Measurements from ENCODE around the gene LRRC1. TPM values are rescaled to one million over a fixed set of nuclear protein-coding genes. Genes with fewer than 3 reads are reported as not detected.

The LRRC1 gene
- total RNA-seq, 1 experiment from 2014 or later = 10.3 TPM

GRCh38 chr6:53756396-53756795 is 38.4 kb upstream of the LRRC1 start:
- no peak for TF ChIP-seq CTCF (conservative IDR thresholded peaks at IDR 0.05)
- Histone ChIP-seq H3K9me3 (ENCODE audit: control insufficient read depth, low read depth, low read length) (no peaks in the 10 kb centered on the region), H2BK120ac (ENCODE audit: low read depth, low read length, poor library complexity, severe bottlenecking) (no peak overlapping the region), H4K91ac (ENCODE audit: insufficient read length, low read depth, low read length) (no peak overlapping the region), H3K23ac (ENCODE audit: insufficient read length, low read depth, low read length) (no peak overlapping the region), H4K8ac (replicated peaks; ENCODE audit: insufficient read length, low read depth, low read length) (no peak overlapping the region), H4K20me1 (ENCODE audit: control insufficient read depth, insufficient read depth, insufficient read length) (no peaks in the 10 kb centered on the region), H2AFZ (ENCODE audit: low read length) (no peak overlapping the region), H3T11ph (ENCODE audit: low read length) (no peak overlapping the region), H2AK5ac (ENCODE audit: insufficient read length, low read length) (no peak overlapping the region), H3K4ac (ENCODE audit: low read depth, low read length) (no peak overlapping the region), H2BK5ac (ENCODE audit: insufficient read length, low read length) (no peak overlapping the region), H3K4me1 (ENCODE audit: insufficient read depth, low read length) (no peaks in the 10 kb centered on the region), H3K9ac (ENCODE audit: extremely low read depth, insufficient read length, low read length) (no peak overlapping the region), H3K14ac (ENCODE audit: insufficient read depth, low read length) (no peak overlapping the region), H3K18ac (ENCODE audit: insufficient read length, low read depth, low read length) (no peak overlapping the region), H3K23me2 (ENCODE audit: insufficient read length, low read depth, low read length, poor library complexity, severe bottlenecking) (no peaks in the 10 kb centered on the region), H3K79me2 (ENCODE audit: insufficient read depth, low read length) (no peaks in the 10 kb centered on the region), H3K79me1 (ENCODE audit: insufficient read depth, low read depth, low read length, poor library complexity, severe bottlenecking) (no peaks in the 10 kb centered on the region), H3K56ac (ENCODE audit: insufficient read length, low read depth, low read length) (no peak overlapping the region), H2BK15ac (ENCODE audit: low read depth, low read length) (no peak overlapping the region), H2BK12ac (ENCODE audit: insufficient read length, low read depth, low read length) (no peak overlapping the region), H3K4me2 (ENCODE audit: insufficient read depth, insufficient read length, low read length) (no peak overlapping the region), H4K5ac (ENCODE audit: insufficient read length, low read depth, low read length) (no peak overlapping the region), H3K27me3 (ENCODE audit: insufficient read depth, low read length) (no peaks in the 10 kb centered on the region), H3K27ac (ENCODE audit: insufficient read length, low read depth, low read length) (no peak overlapping the region), H2BK20ac (ENCODE audit: low read depth, low read length, poor library complexity, severe bottlenecking) (no peak overlapping the region)
- DNase-seq = no peak
- WGBS (ENCODE audit: extremely low coverage, insufficient read length, low lambda C conversion rate) = no CpG with 5 or more reads among the region's 3 CpGs
- no peaks in the 10 kb centered on the region for H3K27me3 Mint-ChIP-seq (ENCODE audit: low read depth)
- H3K9me3 Mint-ChIP-seq = no peaks in the 10 kb centered on the region
- H3K36me3 Mint-ChIP-seq (ENCODE audit: insufficient read depth in 1 of 3, low read depth in 3 of 3) = no peaks in the 10 kb centered on the region
- H3K27ac Mint-ChIP-seq = no peak overlapping the region
- peaks cover 4 to 7% of the 10 kb centered on the region in 2 experiments for H3K4me1 Mint-ChIP-seq
- H3K4me3 Mint-ChIP-seq = no peak overlapping the region

All from H9 (cell line).